AML-193 (cell line): ENCODE results near the gene LBP.
"Not testable (repeated sequence)": the region's sequence is repeated elsewhere in the genome, so short reads cannot be mapped to it uniquely, and the experiment has no call there.

Experiments
- DNase-seq, 2 experiments: peaks; one replicate each; lab custom pipeline; 2025; lab: John Stamatoyannopoulos, UW

The LBP gene

GRCh38 chr20:38349856-38350255, 3.6 kb downstream of the LBP start:
- DNase-seq, result no peak

DNA sequence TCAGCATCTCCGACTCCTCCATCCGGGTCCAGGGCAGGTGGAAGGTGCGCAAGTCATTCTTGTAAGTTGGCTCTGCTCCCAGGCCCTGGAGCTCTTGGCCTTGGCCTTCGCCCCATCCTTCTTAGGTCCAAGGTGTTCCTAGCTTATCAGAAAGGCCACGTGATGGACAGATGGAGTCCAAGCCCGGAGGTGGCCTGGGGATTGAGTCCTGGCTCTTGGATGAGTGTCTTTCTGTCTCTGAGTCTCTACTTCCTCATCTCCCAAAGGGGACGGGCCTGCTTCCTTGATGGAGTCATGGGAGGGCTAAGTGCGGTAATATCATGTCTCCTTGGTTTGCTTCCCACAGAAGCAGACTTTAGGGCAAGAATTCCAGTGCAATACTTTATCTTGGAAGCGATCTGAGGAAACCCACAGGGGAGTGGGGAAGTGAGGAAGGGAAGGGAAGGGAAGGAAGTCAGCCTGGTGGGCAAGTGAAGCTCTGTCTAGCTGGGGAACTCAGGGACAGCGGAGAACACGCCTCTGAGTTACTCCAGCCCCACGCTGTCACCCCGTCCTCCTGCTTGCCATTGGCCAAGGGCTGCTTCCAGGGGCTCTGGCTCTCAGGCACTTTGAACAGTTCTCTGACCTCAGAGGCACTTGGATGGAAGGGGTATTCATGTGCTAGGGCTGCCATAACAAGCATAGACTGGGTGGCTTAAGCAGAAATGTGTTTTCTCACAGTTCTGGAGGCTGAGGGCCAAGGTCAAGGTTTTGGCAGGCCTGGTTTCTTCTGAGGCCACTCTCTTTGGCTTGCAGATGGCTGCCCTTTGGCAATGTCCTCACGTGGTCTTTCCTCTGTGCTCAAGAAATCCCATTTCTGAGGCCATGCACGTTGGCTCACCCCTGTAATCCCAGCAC, 4.8 kb downstream of the LBP start:
- DNase-seq, result no peak

DNA sequence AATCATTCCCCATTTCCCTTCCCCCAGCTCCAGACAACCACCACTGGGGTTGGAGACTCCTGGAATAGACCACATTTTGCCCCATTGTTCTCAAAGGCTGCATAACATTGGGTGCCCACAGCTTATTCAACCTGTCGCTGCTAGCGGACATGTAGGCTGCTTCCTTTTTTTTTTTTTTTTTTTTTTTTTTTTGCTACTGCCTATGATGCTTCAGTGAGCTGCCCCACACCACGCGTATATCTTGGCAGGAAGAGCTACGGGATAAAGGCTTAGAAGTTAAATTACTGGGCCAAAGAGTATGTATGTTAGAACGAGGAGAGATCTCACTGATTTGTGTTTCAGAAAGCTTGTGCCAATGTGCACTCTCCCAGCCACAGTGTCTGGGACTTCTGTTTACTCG, 7.0 kb downstream of the LBP start:
- no peak for DNase-seq

GRCh38 chr20:38354227-38354626, 7.9 kb downstream of the LBP start:
- no peak for DNase-seq

- no peak for DNase-seq
These were observed 9.1 kb downstream of the LBP start for GRCh38 chr20:38355161-38356012.

GRCh38 chr20:38357653-38358207, 11.4 kb downstream of the LBP start:
- DNase-seq, result peak; percentile 48 to 62

DNA sequence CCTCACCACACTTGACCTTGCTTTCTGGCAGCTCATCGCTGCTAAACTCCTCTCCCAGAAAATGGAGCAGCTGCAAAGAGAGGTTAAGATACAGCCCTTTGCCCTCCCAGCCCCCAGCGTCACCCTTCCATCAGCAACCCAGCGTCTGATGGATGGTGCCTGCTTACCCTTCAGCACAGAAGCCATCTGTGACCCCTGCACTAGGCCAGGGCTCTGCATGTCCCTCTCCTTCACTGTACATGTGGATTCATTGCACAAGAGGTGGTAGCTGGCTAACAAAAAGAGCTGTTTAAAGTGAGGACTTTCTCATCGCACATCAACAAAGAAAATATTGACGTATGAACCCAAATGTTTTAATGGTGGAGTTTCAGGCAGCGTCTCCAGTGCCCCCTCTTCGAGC, 12.3 kb downstream of the LBP start:
- no peak for DNase-seq

DNA sequence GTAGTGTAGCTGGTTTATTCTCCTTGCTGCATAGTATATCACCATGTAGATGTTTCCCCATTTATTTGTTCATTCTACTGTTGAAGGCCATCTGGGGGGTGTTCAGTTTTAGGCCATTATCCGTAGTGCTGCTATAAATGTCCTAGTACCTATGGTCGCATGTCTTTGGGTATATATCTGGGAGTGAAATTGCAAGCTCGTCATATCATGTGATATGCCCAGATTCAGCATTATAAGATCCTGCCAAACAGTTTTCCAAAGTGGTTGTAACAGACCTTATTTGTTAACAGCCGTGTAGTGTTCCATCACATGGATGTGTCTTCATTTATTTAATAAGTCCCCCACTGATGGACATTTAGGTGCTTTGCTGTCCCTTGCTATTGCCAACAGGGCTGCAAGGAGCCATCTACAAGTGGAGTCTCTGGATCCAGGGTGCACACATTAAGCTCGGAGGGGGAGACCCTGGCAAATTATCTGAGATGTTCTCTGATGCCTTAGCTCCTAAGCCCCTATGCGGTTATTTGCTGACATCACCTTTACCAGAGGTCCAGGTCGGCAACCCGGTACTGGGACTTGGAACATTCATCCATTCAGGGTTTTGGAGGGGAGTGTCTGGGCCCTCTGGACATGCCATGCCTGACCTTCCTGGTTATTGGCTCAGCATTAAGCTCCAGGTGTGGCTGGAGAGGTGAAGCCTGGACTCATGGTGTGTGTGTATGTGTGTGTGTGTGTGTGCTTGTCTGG, 16.9 kb downstream of the LBP start:
- no peak for DNase-seq

GRCh38 chr20:38369389-38369788, 23.1 kb downstream of the LBP start:
- DNase-seq, result peak; percentile 45 to 46

DNA sequence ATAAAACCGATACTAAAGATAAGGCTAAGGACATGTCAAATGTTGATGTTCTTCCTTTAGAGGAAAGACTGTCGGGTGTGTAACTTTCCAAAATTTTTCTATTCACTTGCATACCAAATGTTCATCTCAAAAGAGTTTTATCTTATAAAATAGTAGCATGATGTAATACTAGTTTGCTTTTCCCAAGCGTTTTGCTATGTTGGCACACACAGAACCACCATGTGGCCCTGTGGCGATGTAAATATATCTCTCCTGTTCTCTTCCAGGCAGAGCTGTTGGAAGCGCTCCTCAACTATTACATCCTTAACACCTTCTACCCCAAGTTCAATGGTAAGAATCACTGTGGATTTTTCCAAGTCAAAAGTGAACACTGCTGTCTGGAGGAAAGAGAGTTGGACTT, 26.5 kb downstream of the LBP start:
- DNase-seq, result no peak

DNA sequence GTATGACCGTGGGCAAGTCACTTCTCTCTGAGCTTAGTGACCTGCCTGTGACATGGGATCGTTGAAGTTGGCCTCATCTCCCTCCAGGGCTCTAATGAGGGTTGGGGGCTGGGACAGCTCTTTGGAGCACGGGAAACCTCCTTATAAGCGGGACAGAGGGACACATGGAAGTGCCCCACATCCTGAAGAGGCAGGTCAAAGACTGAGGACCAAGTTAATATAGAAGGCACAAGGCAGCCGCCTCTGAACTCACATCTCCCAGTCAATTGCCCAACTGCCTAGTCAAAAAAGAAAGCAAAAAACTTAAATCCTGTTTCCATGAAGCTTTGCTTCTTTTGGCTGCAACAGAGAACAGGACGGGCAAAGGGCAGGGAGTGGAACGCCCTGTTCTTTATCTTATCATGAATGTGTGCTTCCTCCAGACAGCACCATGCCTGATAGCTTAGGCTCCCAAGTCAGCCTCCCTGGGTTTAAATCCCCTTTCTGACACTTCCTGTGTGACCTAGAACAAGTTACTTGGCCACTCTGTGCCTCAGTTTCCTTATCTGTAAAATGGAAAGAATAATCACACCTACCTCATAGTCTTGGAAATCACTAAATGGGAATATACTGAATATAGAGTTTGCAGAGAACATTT, 27.1 kb downstream of the LBP start:
- no peak for DNase-seq

DNA sequence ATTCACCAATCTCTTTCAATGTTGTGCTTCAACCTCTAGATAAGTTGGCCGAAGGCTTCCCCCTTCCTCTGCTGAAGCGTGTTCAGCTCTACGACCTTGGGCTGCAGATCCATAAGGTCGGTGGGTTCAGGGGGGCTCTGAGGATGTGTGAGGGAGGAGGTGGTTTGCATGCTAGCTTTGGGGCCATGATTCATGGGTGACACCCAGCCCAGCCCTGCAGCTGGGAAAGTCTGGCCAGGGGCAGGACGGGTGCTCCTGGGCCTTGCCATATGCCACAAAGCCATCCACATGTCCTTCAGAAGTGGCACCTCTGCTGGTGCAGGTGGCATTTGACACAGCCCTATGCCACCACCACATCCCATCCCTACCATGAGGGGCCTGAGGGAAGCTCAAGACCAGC, 27.6 kb downstream of the LBP start:
- no peak for DNase-seq

GRCh38 chr20:38377039-38377685, 30.9 kb downstream of the LBP start:
- DNase-seq, result no peak

DNA sequence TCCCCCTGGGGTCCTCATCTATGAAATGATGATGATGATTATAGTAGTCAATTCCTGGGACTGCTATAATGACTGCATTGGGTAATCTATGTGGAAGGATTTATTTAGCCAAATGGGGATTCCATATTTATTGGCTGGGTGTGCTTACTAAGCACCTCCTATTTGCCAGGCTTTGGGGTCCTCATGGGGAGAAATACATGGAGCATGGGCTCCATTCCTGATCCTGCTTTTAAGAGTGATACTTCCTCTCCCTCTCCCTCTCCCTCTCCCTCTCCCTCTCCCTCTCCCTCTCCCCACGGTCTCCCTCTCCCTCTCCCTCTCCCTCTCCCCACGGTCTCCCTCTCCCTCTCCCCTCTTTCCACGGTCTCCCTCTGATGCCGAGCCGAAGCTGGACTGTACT, 31.6 kb downstream of the LBP start:
- not testable (repeated sequence) for DNase-seq

- no peak for DNase-seq
These were observed 36.9 kb downstream of the LBP start for GRCh38 chr20:38383147-38383546.

DNA sequence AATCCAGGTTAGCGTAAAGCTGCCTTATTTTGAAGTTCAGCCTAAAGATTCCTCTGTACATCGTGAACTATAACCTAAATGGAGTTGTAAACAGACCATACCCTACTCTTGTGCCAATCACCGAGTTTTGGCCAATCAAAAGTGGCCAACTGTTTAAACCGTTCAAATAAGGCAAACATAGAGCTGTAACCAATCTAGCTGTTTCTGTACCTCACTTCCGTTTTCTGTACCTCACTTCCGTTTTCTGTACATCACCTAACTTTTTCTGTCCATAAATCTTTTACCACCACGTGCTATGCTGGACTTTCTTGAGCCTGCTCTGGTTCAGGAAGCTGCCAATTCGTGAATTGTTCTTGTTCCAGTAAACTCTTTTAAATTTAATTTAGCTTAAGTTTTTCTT, 39.7 kb downstream of the LBP start:
- no peak for DNase-seq

- DNase-seq, result no peak
These were observed 40.6 kb downstream of the LBP start for GRCh38 chr20:38386851-38387250.

GRCh38 chr20:38387953-38388352, 41.7 kb downstream of the LBP start:
- peak in 1 of 2 experiments; percentile 8 for DNase-seq

DNA sequence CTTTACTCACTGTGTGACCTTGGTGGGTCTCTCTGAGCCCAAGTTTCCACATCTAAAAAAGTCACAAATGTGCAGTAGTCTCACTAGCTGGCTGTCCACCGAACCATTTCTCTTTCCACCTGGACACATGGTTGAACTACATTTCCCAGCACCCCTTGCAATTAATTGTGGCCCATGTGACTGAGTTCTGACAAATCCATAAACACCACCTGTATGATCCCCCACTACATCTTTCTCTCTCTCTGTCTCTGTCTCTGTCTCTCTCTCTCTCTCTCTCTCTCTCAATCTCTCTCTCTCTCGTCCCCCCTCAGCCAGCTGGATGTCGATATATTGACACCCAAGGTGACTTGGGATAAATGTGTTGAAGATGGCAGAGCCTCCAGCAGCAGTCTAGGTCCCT, 46.1 kb downstream of the LBP start:
- no peak for DNase-seq

- no peak for DNase-seq
These were observed 47.0 kb downstream of the LBP start for GRCh38 chr20:38393259-38393658.

DNA sequence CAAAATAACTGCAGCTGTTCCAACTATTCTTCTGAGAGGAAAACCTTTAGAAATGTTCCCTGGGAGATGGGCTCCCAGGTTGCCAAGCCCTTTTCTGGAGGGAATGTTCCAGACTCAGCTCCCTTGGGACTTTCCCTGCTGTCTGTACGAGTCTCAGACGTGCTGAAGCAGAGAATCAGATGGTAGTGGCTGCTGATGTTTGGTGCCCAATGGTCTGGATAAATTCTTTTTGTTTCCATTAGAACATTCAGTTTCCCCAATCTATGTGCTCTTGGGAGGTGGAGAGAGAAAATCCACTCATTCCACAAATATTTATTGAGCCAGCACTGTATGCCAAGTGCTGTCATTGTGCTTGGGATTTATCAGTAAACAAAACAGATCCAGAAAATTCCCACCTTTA, 48.9 kb downstream of the LBP start:
- no peak for DNase-seq
